Measurements from ENCODE around the gene INKA2.
A peak's percentile ranks its signal among the peaks of the same experiment; 100 is the strongest.

INKA2 gene

GRCh38 chr1:111733183-111733991, 5.8 kb downstream of the INKA2 start:
- DNase-seq (ENCODE audit: low spot score) = peak; percentile 37

GRCh38 chr1:111732718-111733117, 6.5 kb downstream of the INKA2 start:
- DNase-seq (ENCODE audit: low spot score) = no peak

- DNase-seq (ENCODE audit: low spot score) = no peak
Observed at GRCh38 chr1:111731956-111732355, 7.2 kb downstream of the INKA2 start.

- DNase-seq (ENCODE audit: low spot score) = no peak
Observed at GRCh38 chr1:111730706-111731105, 8.5 kb downstream of the INKA2 start.

GRCh38 chr1:111729946-111730681, 9.1 kb downstream of the INKA2 start:
- DNase-seq (ENCODE audit: low spot score) = no peak

GRCh38 chr1:111729271-111729921, 9.8 kb downstream of the INKA2 start:
- DNase-seq (ENCODE audit: low spot score) = peak; percentile 25

DNA sequence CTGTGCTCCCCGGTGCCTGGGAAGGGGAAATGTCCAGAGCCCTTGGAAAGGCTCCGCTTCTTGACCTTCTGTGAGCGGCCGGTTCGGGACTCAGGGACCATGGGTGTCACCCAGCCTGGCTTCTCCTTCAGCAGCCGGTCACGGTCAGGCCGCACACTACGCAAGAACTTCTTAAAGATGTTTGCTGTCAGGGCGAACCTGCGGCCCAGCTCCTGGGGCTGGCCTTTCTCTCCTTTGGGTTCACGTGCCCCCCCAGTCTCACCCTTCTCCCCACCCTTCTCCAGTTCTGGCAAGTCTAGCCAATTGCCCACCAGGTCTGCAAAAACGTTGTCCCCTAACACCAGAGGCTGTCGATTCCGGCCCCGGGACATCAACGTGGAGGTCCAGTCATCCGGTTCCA, 12.1 kb downstream of the INKA2 start:
- DNase-seq (ENCODE audit: low spot score) = no peak

GRCh38 chr1:111725192-111725591, 14.0 kb downstream of the INKA2 start:
- DNase-seq (ENCODE audit: low spot score) = peak; percentile 27

DNA sequence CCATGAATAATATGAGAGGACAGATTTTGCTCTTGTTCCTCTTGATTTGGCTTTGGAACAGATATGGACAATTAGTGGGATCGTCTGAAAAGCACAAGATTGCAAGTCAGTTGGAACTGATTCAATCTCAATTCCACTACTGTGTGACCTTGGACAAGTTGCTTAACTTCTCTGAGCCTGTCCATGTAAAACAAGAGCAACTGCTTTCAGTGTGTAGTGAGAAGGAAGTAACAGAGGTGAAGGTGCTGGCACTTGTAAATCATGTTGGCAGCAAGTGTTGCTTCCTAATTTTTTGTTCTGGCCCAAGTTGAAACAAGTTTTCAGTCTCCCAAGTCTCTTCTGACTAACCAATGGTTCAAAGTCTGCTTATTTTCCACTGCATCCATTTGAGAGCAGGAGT, 15.3 kb downstream of the INKA2 start:
- no peak for DNase-seq (ENCODE audit: low spot score)

DNA sequence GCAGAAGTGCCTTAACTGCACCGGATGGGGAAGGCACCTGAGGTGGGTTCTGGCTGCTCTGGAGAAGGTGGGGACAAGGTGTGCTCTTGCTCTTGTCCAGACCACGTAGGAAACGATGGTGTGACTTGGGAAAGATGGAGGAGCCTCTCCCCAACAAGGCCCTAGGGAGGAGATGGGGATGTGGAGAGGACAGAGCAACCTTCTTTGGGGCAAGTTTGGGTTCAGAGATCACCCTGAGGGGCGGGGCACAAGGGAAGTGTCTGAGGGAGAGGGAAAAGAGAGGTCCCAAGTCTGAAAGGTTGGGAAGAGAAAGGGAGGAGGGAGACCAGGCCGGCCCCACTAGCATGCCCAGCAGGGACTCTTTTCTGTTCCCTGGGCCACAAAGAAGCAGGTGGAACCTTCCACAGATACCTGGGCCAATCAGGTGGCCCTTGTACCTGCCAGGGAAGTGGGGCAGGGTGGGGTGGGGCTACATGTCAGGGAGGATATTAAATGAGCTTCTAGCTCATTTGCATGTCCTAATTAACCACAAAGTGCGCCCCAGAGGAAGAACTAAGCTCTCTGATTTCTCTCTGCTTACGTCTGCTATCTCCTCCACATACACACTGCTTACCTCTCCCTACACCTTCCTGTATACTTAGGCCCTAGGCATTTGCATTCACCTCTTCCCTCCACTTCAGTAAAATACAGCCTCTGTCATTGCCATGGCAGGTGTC, 15.9 kb downstream of the INKA2 start:
- DNase-seq (ENCODE audit: low spot score) = no peak

DNA sequence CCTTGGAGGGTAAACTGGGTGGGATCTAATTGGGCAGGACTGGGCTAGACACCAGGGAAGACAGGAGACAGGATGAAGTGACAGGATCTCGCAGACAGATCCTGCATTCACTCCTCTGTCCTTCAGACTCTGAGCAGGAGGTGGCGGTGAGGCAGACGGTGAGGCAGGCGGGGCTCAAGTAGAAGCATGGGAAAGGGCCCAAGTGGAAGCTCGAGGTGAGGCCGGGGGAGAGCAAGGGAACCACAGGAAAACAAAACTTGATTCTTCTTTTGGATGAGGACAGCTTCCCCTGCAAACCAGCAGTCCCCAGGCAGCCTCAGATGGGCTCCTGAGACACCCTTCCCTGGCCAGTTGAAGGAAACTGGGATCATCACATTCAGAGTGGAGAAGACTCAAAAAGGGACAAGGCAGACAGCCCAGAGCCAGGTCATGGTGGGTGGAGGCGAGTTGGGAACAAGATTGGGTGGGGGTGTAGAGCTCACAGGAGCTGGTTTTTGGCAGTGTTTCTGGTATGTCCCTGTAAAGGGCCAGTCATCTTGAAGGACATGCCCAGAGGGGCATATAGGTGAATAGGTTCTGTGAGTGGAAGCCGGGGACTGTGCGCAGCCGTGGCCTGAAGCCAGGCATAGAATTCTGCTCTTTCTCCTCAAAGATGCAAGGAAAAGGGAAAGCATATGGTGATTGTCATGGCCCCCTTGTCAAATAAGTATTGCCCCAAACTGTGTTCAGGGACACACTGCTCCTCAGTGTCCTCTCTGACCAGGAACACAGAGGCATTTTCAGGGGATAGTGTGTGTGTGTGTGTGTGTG, 18.0 kb downstream of the INKA2 start:
- DNase-seq (ENCODE audit: low spot score) = no peak

GRCh38 chr1:111720274-111720976, 18.8 kb downstream of the INKA2 start:
- DNase-seq (ENCODE audit: low spot score) = no peak

GRCh38 chr1:111719674-111720132, 19.5 kb downstream of the INKA2 start:
- no peak for DNase-seq (ENCODE audit: low spot score)

DNA sequence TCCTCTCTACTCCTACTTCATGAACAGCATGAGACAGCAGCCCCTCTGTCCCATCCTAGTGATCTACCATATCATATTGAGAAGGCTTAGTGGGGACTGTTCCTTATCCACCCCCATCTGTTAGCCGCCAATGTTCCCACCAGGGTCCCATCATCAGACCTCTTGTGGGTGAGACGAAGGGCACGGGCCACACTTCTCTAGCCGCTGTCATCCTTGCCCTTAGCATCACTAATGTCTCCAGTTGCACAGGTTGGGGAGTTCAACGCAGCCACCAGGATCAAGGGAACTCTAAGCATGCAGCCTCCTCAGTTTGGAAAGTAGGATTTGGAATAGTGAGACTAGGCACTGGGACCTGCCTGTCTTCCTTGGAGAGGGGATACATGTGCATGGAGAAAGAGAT, 20.1 kb downstream of the INKA2 start:
- no peak for DNase-seq (ENCODE audit: low spot score)

GRCh38 chr1:111717450-111717849, 21.7 kb downstream of the INKA2 start:
- no peak for DNase-seq (ENCODE audit: low spot score)

- DNase-seq (ENCODE audit: low spot score) = no peak
Observed at GRCh38 chr1:111716333-111716732, 22.9 kb downstream of the INKA2 start.

DNA sequence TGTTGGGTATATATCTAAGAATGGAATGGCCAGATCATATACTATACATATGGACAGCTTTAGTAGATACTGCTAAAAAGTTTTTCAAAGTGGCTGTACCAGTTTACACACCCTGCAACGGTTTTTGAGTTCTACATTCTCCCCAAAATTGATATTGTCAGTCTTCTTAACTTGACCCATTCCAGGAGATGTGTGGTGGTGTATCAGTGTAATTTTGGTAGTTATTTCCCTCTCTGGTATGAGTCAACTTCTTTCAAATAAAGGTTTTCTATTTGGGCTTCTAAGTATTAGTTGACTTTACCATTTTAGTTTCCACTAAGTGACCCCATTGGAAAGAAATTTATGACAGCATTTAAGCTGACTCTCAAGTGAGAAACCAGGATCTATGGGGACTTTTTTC, 29.2 kb downstream of the INKA2 start:
- DNase-seq (ENCODE audit: low spot score) = no peak

DNA sequence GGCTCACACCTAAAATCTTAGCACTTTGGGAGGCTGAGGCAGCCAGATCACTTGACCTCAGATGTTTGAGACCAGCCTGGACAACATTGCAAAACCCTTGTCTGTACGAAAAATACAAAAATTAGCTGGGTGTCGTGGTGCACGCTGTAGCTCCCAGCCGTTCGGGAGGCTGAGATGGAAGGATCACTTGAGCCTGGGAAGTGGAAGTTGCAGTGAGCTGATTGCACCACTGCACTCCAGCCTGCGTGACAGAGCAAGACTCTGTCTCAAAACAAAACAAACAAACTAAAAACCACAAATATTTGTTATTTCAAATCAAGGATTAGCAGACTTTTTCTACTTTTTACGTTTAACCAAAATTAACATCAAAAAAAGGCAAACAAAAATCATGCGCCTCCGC, 31.3 kb downstream of the INKA2 start:
- no peak for DNase-seq (ENCODE audit: low spot score)

DNA sequence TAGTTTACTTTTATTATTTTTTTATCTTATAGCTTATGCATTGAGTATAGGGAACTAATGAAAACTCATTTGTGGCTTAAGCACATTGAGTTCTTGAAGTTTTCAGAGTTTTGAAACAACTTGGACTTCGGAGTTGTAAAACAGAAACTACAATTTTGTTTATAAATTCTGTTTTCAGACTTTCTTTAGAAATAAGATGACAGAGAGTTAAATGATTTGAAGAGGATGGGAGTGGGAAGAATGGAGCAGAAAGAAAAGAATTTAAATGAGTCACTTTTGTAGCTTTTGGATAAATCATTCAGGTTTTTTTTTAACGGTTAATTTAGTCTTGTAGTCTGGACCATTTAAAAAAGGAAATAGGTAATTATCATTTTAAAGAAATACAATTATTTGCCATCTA, 32.3 kb downstream of the INKA2 start:
- DNase-seq (ENCODE audit: low spot score) = no peak

DNA sequence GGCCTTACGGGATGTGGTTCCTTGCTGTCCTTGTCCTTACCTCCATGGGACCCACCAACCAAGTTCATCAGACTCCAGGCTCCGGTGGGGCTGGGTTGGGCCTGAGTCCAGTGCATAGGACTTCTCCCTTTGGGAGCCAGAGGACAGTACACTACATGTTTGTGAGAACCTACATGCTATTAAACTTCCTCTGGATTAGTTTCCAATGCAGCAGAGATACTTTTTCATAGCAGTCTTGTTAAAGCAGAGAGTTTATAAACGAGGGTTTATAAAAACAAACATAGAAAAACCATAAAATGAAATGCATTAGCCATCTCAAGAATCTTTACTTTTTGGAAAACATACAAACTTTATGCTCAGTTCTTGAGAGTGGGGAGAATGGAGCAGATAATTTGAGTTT, 33.4 kb downstream of the INKA2 start:
- DNase-seq (ENCODE audit: low spot score) = no peak

DNA sequence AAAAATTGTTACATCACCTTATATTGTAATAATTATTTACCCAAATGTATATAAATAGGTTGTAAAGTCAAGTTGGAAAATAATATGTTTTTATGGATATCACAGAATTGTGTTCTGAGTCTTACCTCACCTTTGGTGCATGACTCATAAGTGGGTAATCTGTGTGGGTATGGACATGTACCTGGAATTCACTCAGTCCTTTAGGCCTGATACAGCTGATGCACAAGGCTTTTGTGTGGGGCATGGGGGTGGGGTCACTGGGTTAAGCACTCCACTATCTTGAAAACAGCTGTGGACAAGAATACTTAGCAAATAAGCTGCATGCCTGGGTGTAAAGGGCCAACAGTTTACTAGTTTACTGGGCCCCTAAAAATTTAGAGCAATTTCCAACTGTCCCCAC, 34.4 kb downstream of the INKA2 start:
- no peak for DNase-seq (ENCODE audit: low spot score)

Data from globus pallidus (tissue), 1 donor.